ENCODE measurements around the gene GLYAT. TPM values are rescaled to one million over a fixed set of nuclear protein-coding genes. Genes with fewer than 3 reads are reported as not detected.
A peak's percentile ranks its signal among the peaks of the same experiment; 100 is the strongest.

The GLYAT gene, protein sequence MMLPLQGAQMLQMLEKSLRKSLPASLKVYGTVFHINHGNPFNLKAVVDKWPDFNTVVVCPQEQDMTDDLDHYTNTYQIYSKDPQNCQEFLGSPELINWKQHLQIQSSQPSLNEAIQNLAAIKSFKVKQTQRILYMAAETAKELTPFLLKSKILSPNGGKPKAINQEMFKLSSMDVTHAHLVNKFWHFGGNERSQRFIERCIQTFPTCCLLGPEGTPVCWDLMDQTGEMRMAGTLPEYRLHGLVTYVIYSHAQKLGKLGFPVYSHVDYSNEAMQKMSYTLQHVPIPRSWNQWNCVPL
- total RNA-seq (2021) (0.39 TPM in 1 of 2 replicates, not detected in the other), Bru-seq, nascent RNA (percentile 27 among the genes with signal in this experiment), BruChase-seq, experiment 1, labeled RNA remaining after a 2-hour chase (percentile 20 among the genes with signal in this experiment), BruChase-seq, experiment 2, labeled RNA remaining after a 6-hour chase (percentile 18 among the genes with signal in this experiment)
- long read RNA-seq: 0 reads

DNA sequence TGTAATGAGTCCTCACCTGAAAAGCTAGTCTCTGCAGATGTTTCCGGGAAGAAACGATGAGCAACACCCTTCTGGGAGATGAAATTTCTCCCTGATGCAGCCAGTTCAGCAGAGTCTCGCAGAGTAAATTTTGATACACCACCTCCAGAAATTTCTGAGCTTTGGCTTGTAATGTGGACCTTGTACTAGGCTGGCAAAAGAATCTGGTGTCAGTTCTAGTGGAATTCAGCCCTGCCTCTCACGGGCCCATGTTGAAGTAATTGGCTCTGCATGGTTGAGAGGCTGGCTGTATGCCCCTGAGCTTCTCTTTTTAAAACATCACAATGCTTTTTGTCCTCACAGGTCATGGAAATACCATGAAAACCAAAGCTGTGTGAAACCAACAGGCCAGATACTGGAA is at the start of gene GLYAT:
Gene GLYAT, minus strand, starts transcription at position 125 of the 400 bp plus-strand sequence. CDS start 7,447 bp downstream, outside the sequence.
- ChIA-PET CTCF (no interaction called here), POLR2A (ENCODE audit: low non-redundant PET) (no interaction called here)
- BruUV-seq (replicated peaks): no TSS peak
- TF ChIP-seq, protein P1, sequence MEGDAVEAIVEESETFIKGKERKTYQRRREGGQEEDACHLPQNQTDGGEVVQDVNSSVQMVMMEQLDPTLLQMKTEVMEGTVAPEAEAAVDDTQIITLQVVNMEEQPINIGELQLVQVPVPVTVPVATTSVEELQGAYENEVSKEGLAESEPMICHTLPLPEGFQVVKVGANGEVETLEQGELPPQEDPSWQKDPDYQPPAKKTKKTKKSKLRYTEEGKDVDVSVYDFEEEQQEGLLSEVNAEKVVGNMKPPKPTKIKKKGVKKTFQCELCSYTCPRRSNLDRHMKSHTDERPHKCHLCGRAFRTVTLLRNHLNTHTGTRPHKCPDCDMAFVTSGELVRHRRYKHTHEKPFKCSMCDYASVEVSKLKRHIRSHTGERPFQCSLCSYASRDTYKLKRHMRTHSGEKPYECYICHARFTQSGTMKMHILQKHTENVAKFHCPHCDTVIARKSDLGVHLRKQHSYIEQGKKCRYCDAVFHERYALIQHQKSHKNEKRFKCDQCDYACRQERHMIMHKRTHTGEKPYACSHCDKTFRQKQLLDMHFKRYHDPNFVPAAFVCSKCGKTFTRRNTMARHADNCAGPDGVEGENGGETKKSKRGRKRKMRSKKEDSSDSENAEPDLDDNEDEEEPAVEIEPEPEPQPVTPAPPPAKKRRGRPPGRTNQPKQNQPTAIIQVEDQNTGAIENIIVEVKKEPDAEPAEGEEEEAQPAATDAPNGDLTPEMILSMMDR (conservative IDR thresholded peaks at IDR 0.05; ENCODE audit: low read depth, low read length): no peak
- no peak for TF ChIP-seq EZH2 (IDR thresholded peaks at IDR 0.05; ENCODE audit: borderline replicate concordance, low read depth, low read length, poor library complexity, severe bottlenecking)
- no peaks in the 10 kb centered on the region for H3K9me3 ChIP-seq (ENCODE audit: low read depth, low read length, poor library complexity, severe bottlenecking)
- intact Hi-C loops (cut with micrococcal nuclease; ENCODE audit: unreplicated experiment): no loop called here
- H3K4me1 ChIP-seq (ENCODE audit: insufficient read depth, low read length, poor library complexity, severe bottlenecking): peaks cover 8% of the 10 kb centered on the region
- H3K4me3 ChIP-seq (ENCODE audit: low read depth, low read length, poor library complexity, severe bottlenecking): no peak within 1 kb of the TSS
- H3K27me3 ChIP-seq (replicated peaks; ENCODE audit: insufficient read depth, low read depth, low read length, poor library complexity): no peaks in the 10 kb centered on the region
- H3K36me3 ChIP-seq (ENCODE audit: insufficient read depth, low read length, poor library complexity, severe bottlenecking): no peaks in the 10 kb centered on the region
- no peak within 1 kb of the TSS for H3K27ac ChIP-seq (ENCODE audit: low read depth, low read length, poor library complexity, severe bottlenecking)
- DNase-seq (ENCODE audit: low spot score): no peak

DNA sequence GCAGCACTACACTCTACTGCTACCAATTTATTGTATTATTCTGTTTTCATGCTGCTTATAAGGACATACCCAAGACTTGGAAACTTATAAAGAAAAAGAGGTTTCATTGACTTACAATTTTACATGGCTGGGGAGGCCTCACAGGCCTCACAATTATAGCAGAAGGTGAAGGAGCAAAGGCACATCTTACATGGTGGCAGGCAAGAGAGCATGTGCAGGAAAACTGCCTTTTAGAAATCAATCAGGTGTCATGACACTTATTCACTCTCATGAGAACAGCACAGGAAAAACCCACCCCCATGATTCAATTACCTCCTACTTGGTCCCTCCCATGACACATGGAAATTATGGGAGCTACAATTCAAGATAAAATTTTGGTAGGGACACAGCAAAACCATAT is 49.6 kb upstream of the GLYAT start:
- BruUV-seq (replicated peaks): no TSS peak

DNA sequence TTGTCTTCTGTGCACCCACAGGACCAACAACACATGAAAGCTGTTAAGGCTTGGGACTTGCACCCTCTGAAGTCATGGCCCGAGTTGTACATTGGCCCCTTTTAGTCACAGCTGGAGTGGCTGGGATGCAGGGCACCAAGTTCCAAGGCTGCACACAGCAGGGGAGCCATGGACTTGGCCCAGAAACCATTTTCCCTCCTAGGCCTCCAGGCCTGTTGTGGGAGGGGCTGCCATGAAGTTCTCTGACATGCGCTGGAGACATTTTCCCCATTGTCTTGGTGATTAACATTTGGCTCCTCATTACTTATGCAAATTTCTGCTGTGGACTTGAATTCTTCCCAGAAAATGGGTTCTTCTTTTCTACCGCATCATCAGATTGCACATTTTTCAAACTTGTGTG is 48.8 kb upstream of the GLYAT start:
- ChIA-PET POLR2A (ENCODE audit: low non-redundant PET) (no interaction called here), CTCF (no interaction called here)
- intact Hi-C loops (cut with micrococcal nuclease; ENCODE audit: unreplicated experiment): loop anchor here (10.0 kb wide), 1 partner anchor 354 kb away; no protein-coding TSS in a partner anchor

More for the DNA sequence above, 49.6 kb upstream of the GLYAT start:
- no peak for DNase-seq (ENCODE audit: low spot score)
- no peaks in the 10 kb centered on the region for H3K36me3 ChIP-seq (ENCODE audit: insufficient read depth, low read length, poor library complexity, severe bottlenecking)
- H3K4me3 ChIP-seq (ENCODE audit: low read depth, low read length, poor library complexity, severe bottlenecking): no peak overlapping the region
- no peak overlapping the region for H3K27ac ChIP-seq (ENCODE audit: low read depth, low read length, poor library complexity, severe bottlenecking)
- no peaks in the 10 kb centered on the region for H3K9me3 ChIP-seq (ENCODE audit: low read depth, low read length, poor library complexity, severe bottlenecking)
- no peaks in the 10 kb centered on the region for H3K27me3 ChIP-seq (replicated peaks; ENCODE audit: insufficient read depth, low read depth, low read length, poor library complexity)
- intact Hi-C loops (cut with micrococcal nuclease; ENCODE audit: unreplicated experiment): loop anchor here (10.0 kb wide), 1 partner anchor 353 kb away; no protein-coding TSS in a partner anchor
- no peaks in the 10 kb centered on the region for H3K4me1 ChIP-seq (ENCODE audit: insufficient read depth, low read length, poor library complexity, severe bottlenecking)
- POLR2A ChIA-PET (ENCODE audit: low non-redundant PET): no interaction called here
- CTCF ChIA-PET: no interaction called here
- TF ChIP-seq, protein P1 (conservative IDR thresholded peaks at IDR 0.05; ENCODE audit: low read depth, low read length): no peak
- no peak for TF ChIP-seq EZH2 (IDR thresholded peaks at IDR 0.05; ENCODE audit: borderline replicate concordance, low read depth, low read length, poor library complexity, severe bottlenecking)

More for the DNA sequence above, 48.8 kb upstream of the GLYAT start:
- no peaks in the 10 kb centered on the region for H3K4me1 ChIP-seq (ENCODE audit: insufficient read depth, low read length, poor library complexity, severe bottlenecking)
- no peak overlapping the region for H3K4me3 ChIP-seq (ENCODE audit: low read depth, low read length, poor library complexity, severe bottlenecking)
- no peak overlapping the region for H3K27ac ChIP-seq (ENCODE audit: low read depth, low read length, poor library complexity, severe bottlenecking)
- TF ChIP-seq EZH2 (IDR thresholded peaks at IDR 0.05; ENCODE audit: borderline replicate concordance, low read depth, low read length, poor library complexity, severe bottlenecking): no peak
- TF ChIP-seq, protein P1 (conservative IDR thresholded peaks at IDR 0.05; ENCODE audit: low read depth, low read length): no peak
- H3K36me3 ChIP-seq (ENCODE audit: insufficient read depth, low read length, poor library complexity, severe bottlenecking): no peaks in the 10 kb centered on the region
- H3K9me3 ChIP-seq (ENCODE audit: low read depth, low read length, poor library complexity, severe bottlenecking): no peaks in the 10 kb centered on the region
- no peak for DNase-seq (ENCODE audit: low spot score)
- no TSS peak for BruUV-seq (replicated peaks)
- H3K27me3 ChIP-seq (replicated peaks; ENCODE audit: insufficient read depth, low read depth, low read length, poor library complexity): no peaks in the 10 kb centered on the region

All from A673 (cell line).